ENCODE data around the gene FAM180A.

The FAM180A gene

GRCh38 chr7:135708041-135708440 is 40.6 kb downstream of the FAM180A start:
- TF ChIP-seq CTCF (IDR thresholded peaks at IDR 0.05; ENCODE audit: extremely low read depth, insufficient read depth, missing control alignments): no peak
- DNase-seq (ENCODE audit: low spot score): no peak
- in situ Hi-C loops (cut with MboI; ENCODE audit: low pct_unique_long_range_greater_than_20kb, low sequenced_read_pairs, unreplicated experiment): no loop called here

- no peak for DNase-seq (ENCODE audit: low spot score)
- no peak for TF ChIP-seq CTCF (IDR thresholded peaks at IDR 0.05; ENCODE audit: extremely low read depth, insufficient read depth, missing control alignments)
- in situ Hi-C loops (cut with MboI; ENCODE audit: low pct_unique_long_range_greater_than_20kb, low sequenced_read_pairs, unreplicated experiment): no loop called here
These were observed 41.0 kb downstream of the FAM180A start for GRCh38 chr7:135707570-135707966.

GRCh38 chr7:135706858-135707569 is 41.6 kb downstream of the FAM180A start:
- in situ Hi-C loops (cut with MboI; ENCODE audit: low pct_unique_long_range_greater_than_20kb, low sequenced_read_pairs, unreplicated experiment): no loop called here
- DNase-seq (ENCODE audit: low spot score): no peak
- TF ChIP-seq CTCF (IDR thresholded peaks at IDR 0.05; ENCODE audit: extremely low read depth, insufficient read depth, missing control alignments): no peak

GRCh38 chr7:135706038-135706742 is 42.4 kb downstream of the FAM180A start:
- no peak for TF ChIP-seq CTCF (IDR thresholded peaks at IDR 0.05; ENCODE audit: extremely low read depth, insufficient read depth, missing control alignments)
- in situ Hi-C loops (cut with MboI; ENCODE audit: low pct_unique_long_range_greater_than_20kb, low sequenced_read_pairs, unreplicated experiment): no loop called here
- no peak for DNase-seq (ENCODE audit: low spot score)

GRCh38 chr7:135704698-135705097 is 43.9 kb downstream of the FAM180A start:
- in situ Hi-C loops (cut with MboI; ENCODE audit: low pct_unique_long_range_greater_than_20kb, low sequenced_read_pairs, unreplicated experiment): no loop called here

GRCh38 chr7:135704074-135704473 is 44.5 kb downstream of the FAM180A start:
- in situ Hi-C loops (cut with MboI; ENCODE audit: low pct_unique_long_range_greater_than_20kb, low sequenced_read_pairs, unreplicated experiment): no loop called here
- no peak for DNase-seq (ENCODE audit: low spot score)
- peak; percentile 35 for TF ChIP-seq CTCF (IDR thresholded peaks at IDR 0.05; ENCODE audit: extremely low read depth, insufficient read depth, missing control alignments)

More at GRCh38 chr7:135704698-135705097, 43.9 kb downstream of the FAM180A start:
- DNase-seq (ENCODE audit: low spot score): no peak
- TF ChIP-seq CTCF (IDR thresholded peaks at IDR 0.05; ENCODE audit: extremely low read depth, insufficient read depth, missing control alignments): no peak

Measured in GM13977 (cell line).